Fibroblast of skin of abdomen (primary cell): ENCODE data around the gene SRA1.
A peak's percentile ranks its signal among the peaks of the same experiment; 100 is the strongest.

Experiments used
- DNase-seq: peaks from one replicate; pipeline ENCODE4 v3.0.0-alpha.2; 2013

Gene SRA1

GRCh38 chr5:140549237-140550144 is 7.8 kb downstream of the SRA1 start:
- DNase-seq, result no peak

- no peak for DNase-seq
Measured at GRCh38 chr5:140548791-140549190, 8.5 kb downstream of the SRA1 start.

- no peak for DNase-seq
Measured at GRCh38 chr5:140548300-140548688, 9.0 kb downstream of the SRA1 start.

- DNase-seq, result peak; percentile 92
Measured at GRCh38 chr5:140547508-140548299, 9.6 kb downstream of the SRA1 start, which contains the start of gene EIF4EBP3. Gene EIF4EBP3 (plus strand): TSS chr5:140547662. CDS start chr5:140547738, 76 bp downstream.

GRCh38 chr5:140546851-140547507 is 10.3 kb downstream of the SRA1 start:
- no peak for DNase-seq

GRCh38 chr5:140545606-140546005 is 11.7 kb downstream of the SRA1 start:
- DNase-seq, result no peak

- DNase-seq, result no peak
Measured at GRCh38 chr5:140544986-140545385, 12.3 kb downstream of the SRA1 start.

- DNase-seq, result no peak
Measured at GRCh38 chr5:140542972-140543371, 14.3 kb downstream of the SRA1 start.

- DNase-seq, result no peak
Measured at GRCh38 chr5:140540227-140540626, 17.0 kb downstream of the SRA1 start.

- no peak for DNase-seq
Measured at GRCh38 chr5:140524003-140524402, 33.3 kb downstream of the SRA1 start.

GRCh38 chr5:140513124-140513523 is 44.1 kb downstream of the SRA1 start:
- DNase-seq, result no peak

GRCh38 chr5:140509898-140510297 is 47.4 kb downstream of the SRA1 start:
- DNase-seq, result no peak

- no peak for DNase-seq
Measured at GRCh38 chr5:140502834-140503233, 54.4 kb downstream of the SRA1 start.
